HG02870 (cell line): ENCODE measurements around the gene PTPRK.

ENCODE experiments used
- ATAC-seq: cut with Tn5 transposase; IDR thresholded peaks from one replicate; pipeline ENCODE4 v1.9.1; 2021; ENCODE audit warnings: mild to moderate bottlenecking, moderate library complexity; ENCODE audit not compliant: unreplicated experiment

Gene PTPRK

DNA sequence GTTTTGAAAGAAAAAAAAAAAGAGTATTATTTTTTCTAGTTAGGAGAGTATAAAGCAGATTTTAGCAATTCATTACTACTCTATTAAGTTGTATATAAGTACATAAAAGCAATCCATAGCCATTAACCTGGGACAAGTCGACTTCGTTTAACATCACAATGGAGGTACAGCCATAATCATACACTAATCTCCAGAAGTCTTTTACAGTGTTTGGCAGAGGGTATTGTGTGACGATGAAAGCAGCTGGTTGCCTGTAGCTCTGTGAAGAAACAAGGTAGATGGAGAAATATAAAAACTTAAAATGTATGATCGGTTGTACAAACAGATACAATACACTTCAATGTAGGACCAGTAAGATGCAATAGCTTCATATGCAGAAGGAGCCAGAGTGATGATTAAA lies 543.6 kb downstream of the PTPRK start:
- ATAC-seq: no peak

DNA sequence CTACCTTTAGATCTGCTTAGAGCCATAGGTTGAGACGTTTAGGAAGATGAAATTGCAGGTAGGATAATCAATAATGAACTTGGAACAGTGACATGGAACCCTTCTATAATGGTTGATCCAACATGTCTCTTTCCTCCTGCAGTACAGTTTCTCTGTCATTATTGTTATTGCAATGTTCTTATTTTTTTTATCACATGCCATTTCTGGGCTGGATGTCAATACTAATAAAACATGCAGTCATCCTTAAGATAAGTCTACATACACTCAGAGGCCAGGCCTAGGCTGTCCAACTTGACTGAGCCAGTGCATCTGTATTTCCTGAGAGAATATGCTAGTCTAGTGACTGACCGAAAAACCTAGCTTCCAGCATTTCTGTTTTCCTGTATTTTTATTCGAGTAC lies 544.3 kb downstream of the PTPRK start:
- ATAC-seq: no peak

DNA sequence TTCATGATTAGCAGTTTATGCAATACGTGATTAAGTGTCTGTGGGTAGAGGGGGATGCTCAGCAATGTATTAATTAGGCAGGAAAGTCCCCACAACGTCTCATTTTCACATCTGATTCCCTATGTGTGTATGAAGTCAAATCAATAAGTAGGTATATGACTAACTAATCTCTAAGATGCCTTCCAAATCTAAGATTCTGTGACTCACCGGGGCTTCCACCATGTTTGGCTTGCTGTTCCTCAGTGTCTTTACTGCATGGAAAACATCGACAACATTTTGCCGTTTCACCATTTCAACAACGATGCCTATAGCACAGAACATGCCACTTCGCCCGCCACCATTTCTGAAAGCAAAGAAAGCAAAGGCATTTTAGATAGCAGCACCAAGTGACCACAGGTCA lies 547.6 kb downstream of the PTPRK start:
- no peak for ATAC-seq

DNA sequence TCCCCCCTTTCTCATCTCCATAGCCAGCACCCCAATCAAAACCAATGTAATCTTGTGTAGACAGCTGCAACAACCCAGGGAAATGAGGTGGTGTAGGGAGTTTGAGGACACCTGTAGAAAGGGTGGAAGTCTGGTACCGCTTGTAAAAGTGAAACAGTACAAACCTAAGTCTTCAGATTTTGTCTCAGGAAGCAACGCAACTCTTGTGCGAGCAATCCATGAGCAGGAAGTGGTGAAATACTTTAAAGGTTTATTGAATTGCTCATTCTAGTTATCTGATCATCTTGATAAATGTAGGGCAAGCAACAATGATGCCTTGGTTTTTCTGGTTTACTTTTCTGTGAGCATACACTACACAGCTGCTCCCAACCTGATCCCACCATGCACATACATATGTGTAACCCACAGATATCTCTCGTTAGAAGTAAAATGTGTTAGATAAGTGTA lies 548.4 kb downstream of the PTPRK start:
- no peak for ATAC-seq

DNA sequence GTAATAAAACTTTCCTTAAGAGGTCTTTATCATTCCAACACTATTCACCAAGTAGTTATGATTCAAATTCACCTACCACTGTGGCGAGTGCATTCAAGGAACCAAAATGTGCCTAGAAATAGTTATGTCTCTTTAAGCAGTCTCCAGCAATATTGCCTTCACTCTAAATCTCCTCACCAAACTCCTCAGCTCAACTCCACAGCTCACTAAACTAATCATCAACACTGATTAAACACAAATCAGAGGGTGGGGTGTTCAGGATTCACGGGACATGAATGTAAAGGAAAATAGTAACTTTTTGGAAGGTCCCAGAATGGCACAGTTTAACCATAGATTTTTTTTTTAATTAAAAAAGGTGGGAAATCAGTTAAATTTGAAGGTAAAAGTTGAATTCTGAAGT lies 549.0 kb downstream of the PTPRK start:
- ATAC-seq: no peak

DNA sequence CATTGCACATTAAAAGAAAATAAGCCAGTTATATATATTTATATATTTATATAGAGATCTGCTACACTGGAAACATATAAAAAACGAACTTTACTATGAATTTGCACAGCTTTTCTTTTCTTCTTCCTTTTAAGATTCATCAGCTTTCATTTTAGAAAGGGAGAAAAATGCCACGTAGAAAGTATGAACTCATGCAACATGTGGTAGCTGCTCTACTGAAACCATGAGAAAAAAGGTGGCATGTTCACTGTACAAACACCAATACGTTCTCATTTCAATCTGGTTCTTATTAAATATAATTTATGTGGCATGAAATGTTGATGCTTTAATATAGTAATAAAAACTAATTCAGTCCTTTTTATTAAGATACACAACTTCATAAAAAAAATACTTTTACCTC lies 550.7 kb downstream of the PTPRK start:
- ATAC-seq: no peak

DNA sequence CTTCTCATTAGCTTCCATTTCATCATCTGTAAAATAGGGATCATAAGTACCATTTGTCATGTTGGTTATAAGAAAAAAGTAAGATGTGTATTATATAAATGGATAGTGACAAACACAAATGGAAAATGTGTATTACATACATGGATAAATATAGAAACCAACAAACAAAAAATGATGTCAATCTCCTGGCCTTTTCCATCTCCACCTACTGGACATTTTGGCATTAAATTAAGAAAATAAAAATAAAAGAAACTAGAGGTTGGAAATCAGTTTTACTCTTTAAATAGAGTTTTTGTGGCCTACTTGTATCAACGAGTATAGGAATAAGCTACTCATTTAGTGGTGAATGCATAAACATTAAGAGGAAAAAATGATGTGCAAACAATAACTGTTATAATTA lies 552.0 kb downstream of the PTPRK start:
- no peak for ATAC-seq

DNA sequence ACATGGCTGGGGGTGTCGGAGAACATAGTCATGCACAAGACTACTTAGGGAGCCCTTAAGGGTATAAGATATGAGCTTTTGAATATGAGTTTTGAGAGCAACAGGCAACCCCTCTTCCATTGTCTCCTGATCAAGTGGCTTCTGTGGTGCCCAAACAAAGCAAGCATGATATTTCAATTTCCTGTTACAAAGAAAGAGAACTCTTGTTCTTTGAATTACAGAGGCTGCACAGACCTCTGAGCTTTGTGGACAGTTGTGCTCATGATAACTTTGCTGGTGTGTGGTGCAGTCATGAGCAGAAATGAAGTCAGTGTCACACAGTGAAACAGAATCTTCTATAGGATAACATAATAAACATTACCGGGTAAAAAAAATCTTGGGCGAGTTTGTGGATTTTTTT lies 552.7 kb downstream of the PTPRK start:
- ATAC-seq: no peak

DNA sequence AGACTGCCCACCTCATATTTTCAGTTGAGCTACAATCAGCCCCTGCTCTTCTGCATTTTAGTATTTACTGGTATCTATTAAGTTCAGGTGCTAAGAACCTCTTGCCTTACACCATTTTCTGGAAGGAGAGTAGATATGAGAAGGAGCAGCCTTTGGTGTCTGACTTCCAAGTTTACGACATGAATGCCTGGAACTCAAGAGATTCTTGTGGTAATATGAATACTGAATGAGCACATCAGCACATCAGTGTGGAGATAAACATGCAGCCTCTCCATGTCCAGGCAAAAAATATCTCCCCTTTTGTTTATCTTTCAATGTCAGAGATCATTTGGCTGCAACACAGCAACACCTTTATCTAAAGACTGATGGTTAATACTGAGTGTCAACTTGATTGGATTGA lies 553.8 kb downstream of the PTPRK start:
- ATAC-seq: no peak

DNA sequence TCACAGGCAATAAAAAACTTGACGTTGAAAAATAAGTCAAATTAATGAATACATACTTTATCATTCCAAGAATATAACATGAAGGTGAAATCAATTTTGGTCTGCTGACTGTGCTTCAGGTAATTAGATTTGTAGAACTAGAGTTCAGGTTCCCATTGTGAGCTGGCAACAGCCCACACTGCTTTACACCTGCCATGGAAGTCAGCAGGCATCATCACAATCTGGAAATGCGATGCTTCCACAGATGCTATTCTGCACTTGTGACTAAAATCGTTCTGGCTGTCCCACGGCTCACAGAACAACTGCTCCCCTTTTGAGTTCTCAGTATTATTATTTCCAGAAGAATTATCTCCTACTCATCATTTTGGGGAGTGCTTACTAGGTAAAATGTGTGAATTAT lies 556.9 kb downstream of the PTPRK start:
- ATAC-seq: no peak

DNA sequence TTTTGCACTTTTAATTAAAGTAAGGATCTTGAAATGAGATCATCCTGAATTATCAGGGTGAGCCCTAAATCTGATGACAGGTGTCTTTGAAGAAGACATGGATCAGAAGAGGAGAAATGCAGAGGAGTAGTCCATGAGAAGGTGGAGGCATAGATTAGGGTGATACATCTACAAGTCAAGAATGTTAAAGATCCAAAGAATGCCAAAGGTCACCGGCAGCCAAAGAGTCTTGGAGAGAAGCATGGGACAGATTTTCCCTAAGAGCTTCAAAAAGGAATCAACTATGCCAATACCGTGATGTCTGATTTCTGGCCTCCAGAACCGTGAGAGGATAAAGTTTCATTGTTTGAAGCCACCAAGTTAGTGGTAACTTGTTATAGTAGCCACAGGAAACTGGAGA lies 560.5 kb downstream of the PTPRK start:
- ATAC-seq: no peak

DNA sequence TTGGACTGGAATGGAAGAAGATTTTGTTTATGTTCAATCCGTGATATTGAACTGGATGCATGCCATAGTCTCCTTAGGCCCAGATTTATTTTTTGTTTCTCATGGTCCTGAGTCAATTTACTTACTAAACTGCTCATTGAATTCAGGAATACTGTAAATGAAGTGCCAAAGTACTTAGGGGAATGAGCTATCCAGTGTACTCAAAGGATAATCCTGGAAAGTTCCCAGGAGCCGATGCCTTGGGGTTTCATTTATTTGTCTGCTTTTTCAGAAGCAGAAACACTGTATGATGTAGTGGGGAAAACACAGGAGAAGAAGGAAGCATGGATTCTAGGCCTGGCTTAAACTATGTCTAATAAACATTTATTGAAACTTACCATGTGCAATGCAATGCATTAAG lies 563.4 kb downstream of the PTPRK start:
- no peak for ATAC-seq

DNA sequence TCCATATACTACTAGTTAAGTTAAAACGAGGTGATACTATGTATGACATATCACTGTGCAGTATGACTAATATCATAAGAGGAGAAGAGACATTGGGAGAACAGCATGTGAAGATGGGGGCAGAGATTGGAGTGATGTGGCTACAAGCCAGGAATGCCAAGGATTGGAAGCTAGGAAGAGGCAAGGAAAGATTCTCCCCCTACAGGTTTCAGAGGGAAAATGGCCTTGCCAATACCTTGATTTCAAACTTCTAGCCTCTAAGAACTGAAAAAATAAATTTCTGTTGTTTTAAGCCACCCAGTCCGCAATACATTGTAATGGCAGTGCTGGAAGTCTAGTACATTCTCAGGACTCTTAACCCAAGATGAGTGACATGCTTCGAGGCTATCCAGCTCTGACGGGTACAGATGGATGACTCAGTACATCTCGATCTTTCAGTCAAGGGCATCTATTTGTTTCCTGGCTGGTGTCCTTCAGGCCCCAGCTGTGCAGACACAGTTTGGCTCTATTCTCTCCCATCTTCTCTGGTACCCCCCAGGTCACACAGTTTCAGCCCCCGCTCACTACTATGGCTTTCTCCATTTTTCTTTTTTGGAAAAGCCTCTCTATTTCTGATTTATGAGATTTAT lies 564.0 kb downstream of the PTPRK start:
- ATAC-seq: no peak

DNA sequence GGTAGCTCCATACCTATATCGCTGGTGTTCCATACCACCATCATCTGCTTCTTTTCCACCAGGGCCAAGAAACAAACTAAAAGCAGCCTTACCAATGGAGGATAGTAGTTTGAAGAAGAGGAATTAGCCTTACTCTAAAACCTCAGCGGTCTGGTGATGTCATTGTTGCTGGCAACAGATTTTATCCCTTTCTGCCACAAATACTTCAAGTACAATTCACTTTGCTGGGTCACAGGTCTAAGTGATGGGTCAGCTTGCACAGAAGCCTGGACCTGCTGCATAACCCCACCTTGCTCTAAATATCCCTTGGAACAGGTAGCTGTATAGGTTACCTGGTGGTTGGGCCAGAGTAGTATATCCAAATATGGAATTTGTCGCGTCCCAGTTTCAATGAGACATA lies 566.3 kb downstream of the PTPRK start:
- ATAC-seq: no peak

DNA sequence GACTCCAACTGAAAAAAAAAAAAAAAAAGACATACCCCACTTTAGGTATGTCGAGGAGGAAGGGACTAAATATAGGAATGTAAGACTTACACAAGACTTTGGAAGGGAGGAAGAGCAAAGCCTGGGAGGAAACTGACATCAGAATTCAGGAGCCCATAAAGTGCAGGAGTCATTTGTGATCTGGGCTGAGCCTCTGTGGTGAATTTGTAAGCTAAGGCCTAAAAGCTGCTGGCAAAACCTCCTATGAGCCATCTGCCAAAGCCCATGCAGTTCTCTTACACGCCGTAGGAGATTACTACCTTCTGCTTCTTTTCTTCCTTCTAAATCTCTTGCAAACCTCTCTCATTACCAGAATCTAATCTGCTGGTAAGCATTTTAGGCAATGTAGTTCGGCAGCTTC lies 567.6 kb downstream of the PTPRK start:
- ATAC-seq: no peak

DNA sequence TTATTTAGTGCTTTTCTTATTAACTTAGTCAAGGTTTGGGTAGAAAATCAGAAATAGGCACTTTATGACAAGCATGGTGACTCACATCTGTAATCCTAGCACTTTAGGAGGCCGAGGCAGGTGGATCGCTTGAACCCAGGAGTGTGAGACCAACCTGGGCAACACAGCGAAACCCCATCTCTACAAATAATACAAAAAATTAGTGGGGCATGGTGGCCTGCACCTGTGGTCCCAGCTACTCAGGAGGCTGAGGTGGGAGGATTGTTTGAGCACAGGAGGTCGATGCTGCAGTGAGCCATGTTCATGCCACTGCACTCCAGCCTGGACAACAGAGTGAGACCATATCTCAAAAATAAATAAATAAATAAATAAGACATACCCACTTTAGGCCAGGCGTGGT lies 568.2 kb downstream of the PTPRK start:
- no peak for ATAC-seq

DNA sequence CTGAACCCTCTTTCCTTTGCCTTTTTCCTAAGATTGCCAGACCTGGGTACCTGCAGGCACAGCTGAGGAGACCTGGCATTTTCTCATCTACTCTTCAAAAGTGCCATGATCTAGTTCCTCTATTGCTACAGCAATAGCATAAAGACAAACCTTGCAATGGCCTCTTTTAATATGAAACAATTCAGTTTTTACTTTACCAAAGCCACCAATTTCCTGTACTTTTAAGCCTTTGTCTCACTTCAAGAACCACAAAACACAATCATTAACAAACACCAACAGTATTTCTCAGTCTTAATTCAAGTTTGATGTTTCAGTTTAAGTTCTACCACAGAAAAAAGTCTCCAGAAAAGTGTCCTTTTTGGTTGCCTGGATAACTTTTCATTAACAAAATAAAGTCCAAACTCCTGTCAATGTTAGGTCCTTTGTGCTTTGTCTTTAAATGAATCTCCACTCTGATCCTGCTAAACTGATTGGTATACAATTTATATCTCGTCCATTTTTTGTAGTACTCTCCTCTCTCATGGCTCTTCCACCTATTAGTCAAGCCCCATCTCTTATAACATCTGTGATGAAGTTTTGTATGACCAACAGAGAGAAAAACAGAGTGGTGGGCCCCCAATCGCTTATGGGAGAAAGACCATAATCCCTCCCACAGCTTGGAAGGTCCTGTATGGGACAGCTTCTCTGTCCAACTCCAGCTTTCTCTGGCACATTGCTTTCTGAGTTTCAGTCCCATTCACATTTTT lies 569.1 kb downstream of the PTPRK start:
- ATAC-seq: peak; percentile 61

DNA sequence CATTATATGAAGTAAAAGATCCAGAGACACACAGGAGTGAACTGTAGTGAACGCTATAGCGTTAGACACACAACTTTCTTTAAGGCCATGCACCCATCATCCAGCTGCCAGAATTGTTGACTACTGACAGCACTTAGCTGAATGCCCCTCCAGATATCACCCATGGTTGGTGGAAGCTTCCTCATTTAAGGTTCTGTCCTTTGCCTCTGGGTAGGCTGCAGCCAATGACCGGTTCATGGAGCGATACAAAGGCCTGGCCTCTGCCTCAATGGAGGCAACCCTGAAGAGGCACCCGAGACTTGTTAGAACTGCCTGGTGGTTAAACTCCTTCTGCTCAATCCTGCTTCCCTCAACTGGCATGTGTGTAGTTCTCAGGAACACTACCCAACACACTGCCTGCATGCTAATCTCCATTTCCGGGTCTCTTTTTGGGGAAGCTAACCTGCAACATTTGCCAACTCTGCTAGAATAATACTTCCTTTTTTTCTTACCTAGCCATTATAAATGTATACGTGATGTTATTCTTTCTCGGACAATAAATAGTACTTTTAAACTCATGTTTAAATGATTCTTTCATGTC lies 569.7 kb downstream of the PTPRK start:
- ATAC-seq: no peak

DNA sequence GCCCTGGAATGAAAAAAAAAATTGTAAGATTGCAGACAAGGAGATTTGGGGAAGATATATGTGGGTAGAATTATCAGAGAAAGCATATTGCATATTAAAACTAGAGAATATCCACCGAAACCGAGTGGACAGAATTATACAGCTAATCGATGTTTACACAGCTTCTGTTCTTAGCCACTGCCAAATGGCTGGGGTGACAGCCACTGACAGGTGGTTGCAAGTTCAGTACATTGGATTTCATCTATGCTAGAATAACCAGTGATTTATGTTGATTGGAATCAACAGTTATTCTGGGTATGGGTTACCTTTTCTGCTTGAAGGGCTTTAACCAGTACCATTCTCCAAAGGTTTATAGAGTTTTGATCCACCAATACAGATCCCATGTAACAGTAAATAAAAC lies 571.1 kb downstream of the PTPRK start:
- ATAC-seq: no peak

DNA sequence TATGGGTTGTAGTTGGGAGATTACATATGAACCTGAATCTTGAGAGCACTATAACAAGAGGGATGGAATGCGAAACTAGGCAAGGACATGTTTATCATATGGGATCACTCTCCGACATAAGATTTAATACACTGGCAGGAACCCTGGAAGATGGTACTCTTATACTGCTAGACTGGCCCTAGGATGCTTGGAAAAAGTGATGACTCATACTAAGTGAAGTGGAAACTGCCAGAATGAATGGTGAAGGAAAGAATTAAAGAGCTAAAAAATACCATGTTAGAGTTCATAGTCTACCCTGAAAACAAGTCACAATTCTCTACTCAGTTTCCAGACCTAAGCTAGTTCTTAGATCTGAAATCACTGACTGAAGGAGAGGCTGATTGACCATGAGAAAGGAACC lies 574.0 kb downstream of the PTPRK start:
- ATAC-seq: no peak

DNA sequence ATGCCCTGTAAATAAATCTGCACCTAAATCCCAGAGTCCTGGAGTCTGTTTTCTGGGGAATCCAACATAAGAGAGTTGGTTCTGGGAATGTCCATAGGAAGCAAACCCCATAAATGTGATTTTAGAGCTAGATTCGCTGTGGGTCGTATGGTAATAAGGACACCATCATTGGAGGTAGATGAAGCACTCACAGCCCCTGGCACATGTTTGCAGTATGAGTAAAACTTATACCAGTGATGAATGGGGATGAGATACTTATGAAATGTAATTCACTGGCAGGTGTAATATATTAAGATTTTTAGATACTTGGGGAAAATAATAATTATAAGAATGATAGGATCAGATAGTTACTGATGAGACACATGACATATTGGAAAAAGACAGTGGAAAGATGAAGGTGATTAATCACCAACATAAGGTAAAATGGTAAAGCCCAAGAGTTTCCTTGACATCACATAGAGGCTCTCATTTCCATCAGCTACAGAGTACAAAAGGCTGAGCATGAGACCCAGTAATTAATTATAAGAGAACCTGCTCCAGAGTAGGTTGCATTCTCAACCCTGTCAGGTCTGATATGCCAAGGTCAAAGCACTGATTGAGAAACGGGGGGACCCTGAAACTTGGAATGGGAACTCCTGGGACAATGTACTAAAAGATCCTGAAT lies 574.8 kb downstream of the PTPRK start:
- ATAC-seq: no peak

DNA sequence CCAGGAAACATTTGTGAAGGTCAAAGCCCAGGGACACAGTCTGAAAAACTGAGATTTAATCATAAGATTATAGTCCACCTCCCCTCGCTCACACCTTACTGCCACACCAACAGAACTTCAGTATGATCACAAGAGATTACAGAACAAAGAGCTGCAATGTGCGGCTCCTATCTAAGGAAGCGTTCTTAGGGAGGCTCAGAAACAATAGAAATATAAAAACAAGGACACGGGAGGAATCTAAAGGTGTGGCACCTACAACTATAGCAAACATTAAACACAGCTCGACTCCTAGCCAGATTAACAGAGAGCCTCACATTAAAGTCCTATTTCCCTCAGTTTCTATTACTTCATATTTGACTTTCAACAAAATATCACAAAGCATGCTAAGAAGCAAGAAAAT lies 579.2 kb downstream of the PTPRK start:
- no peak for ATAC-seq
